ENCODE data around the gene RXFP2. TPM values are rescaled to one million over a fixed set of nuclear protein-coding genes. Genes with fewer than 3 reads are reported as not detected.

RXFP2 gene
- polyA plus RNA-seq, 1 of the 3 experiments (the other 2 are of a cell fraction): not detected

GRCh38 chr13:31849206-31849605 is 109.9 kb downstream of the RXFP2 start:
- no peaks in the 10 kb centered on the region for H3K9me3 ChIP-seq
- H3F3A ChIP-seq (replicated peaks; ENCODE audit: insufficient read depth): no peaks in the 10 kb centered on the region
- ChIA-PET POLR2A (no interaction called here), CTCF (interaction anchor here (2.4 kb wide), 1 partner anchor 10 kb away, joined by 5 read pairs; no protein-coding TSS in a partner anchor)
- no peak for DNase-seq
- H2AFZ ChIP-seq (ENCODE audit: low read depth): no peak overlapping the region
- no peak overlapping the region for H3K9ac ChIP-seq
- no peaks in the 10 kb centered on the region for H3K9me2 ChIP-seq
- H3K36me3 ChIP-seq (replicated peaks in 1 of 2; ENCODE audit: control insufficient read depth in 1 of 2, insufficient read depth in 2 of 2, low read length in 1 of 2): no peaks in the 10 kb centered on the region
- H3K79me2 ChIP-seq (ENCODE audit: insufficient read depth): no peaks in the 10 kb centered on the region
- H3K4me3 ChIP-seq (ENCODE audit: low read depth in 2 of 2, low read length in 1 of 2): no peak overlapping the region
- H3K27ac ChIP-seq (ENCODE audit: low read depth in 2 of 2, low read length in 1 of 2): no peak overlapping the region
- H4K20me1 ChIP-seq (ENCODE audit: insufficient read depth): no peaks in the 10 kb centered on the region
- H3K4me2 ChIP-seq: no peak overlapping the region
- 62% methylated on average over 4 of the region's 4 CpGs for WGBS (ENCODE audit: low lambda C conversion rate)
- peaks cover 0 to 4% of the 10 kb centered on the region in 2 experiments; a peak in 1 of 4 replicates for H3K4me1 ChIP-seq (ENCODE audit: control insufficient read depth in 1 of 2, insufficient read depth in 2 of 2, low read depth in 1 of 2, low read length in 1 of 2)
- no peaks in the 10 kb centered on the region for H3K27me3 ChIP-seq (ENCODE audit: insufficient read depth)
- no peak for TF ChIP-seq USF2 (IDR thresholded peaks at IDR 0.05; ENCODE audit: borderline replicate concordance, low read depth, low read length)
- TF ChIP-seq YY1 (IDR thresholded peaks at IDR 0.05; ENCODE audit: low read depth): no peak
- TF ChIP-seq RFX5 (IDR thresholded peaks at IDR 0.05; ENCODE audit: low read length): no peak
- no peak for TF ChIP-seq FOXM1 (IDR thresholded peaks at IDR 0.05; ENCODE audit: low read depth)
- no peak for TF ChIP-seq RCOR1 (IDR thresholded peaks at IDR 0.05; ENCODE audit: low read length)
- no peak for TF ChIP-seq IRF3 (IDR thresholded peaks at IDR 0.05; ENCODE audit: low read depth, low read length)
- no peak for TF ChIP-seq MAX (IDR thresholded peaks at IDR 0.05; ENCODE audit: low read depth)

- TF ChIP-seq NRF1 (IDR thresholded peaks at IDR 0.05; ENCODE audit: low read depth, low read length): no peak
- no peak for TF ChIP-seq ZBTB33 (IDR thresholded peaks at IDR 0.05; ENCODE audit: borderline replicate concordance, low read depth)
- no peak for TF ChIP-seq EP300 (IDR thresholded peaks at IDR 0.05; ENCODE audit: borderline replicate concordance in 1 of 2, low read depth in 1 of 2, low read length in 1 of 2)
- TF ChIP-seq YY1 (IDR thresholded peaks at IDR 0.05; ENCODE audit: low read depth): no peak
- no peak for TF ChIP-seq TAF1 (IDR thresholded peaks at IDR 0.05; ENCODE audit: borderline replicate concordance, low read depth, low read length)
- no peak for TF ChIP-seq CTCF (IDR thresholded peaks at IDR 0.05)
- Histone ChIP-seq H3K27ac (ENCODE audit: low read depth in 2 of 2, low read length in 1 of 2) (no peak overlapping the region), H3K27me3 (ENCODE audit: insufficient read depth) (no peaks in the 10 kb centered on the region), H3K4me3 (ENCODE audit: low read depth in 2 of 2, low read length in 1 of 2) (no peak overlapping the region), H4K20me1 (ENCODE audit: insufficient read depth) (no peaks in the 10 kb centered on the region), H3K9ac (no peak overlapping the region), H3K9me3 (no peaks in the 10 kb centered on the region), H3K9me2 (no peaks in the 10 kb centered on the region), H3F3A (replicated peaks; ENCODE audit: insufficient read depth) (no peaks in the 10 kb centered on the region), H3K4me2 (no peak overlapping the region), H3K4me1 (ENCODE audit: control insufficient read depth in 1 of 2, insufficient read depth in 2 of 2, low read depth in 1 of 2, low read length in 1 of 2) (peaks cover 0 to 4% of the 10 kb centered on the region in 2 experiments; a peak in 1 of 4 replicates), H3K79me2 (ENCODE audit: insufficient read depth) (no peaks in the 10 kb centered on the region), H2AFZ (ENCODE audit: low read depth) (no peak overlapping the region), H3K36me3 (replicated peaks in 1 of 2; ENCODE audit: control insufficient read depth in 1 of 2, insufficient read depth in 2 of 2, low read length in 1 of 2) (no peaks in the 10 kb centered on the region)
- ChIA-PET CTCF (interaction anchor here (2.4 kb wide), 1 partner anchor 9 kb away, joined by 5 read pairs; no protein-coding TSS in a partner anchor), POLR2A (no interaction called here)
- no peak for DNase-seq
- 56% methylated on average over 5 of the region's 5 CpGs for WGBS (ENCODE audit: low lambda C conversion rate)
These were observed 110.8 kb downstream of the RXFP2 start for GRCh38 chr13:31850041-31850555.

Measured in SK-N-SH (cell line).